Anterior cingulate cortex (tissue), 58 donors: Measurements from ENCODE around the gene USP2.

Experiments
- DNase-seq, 58 donors: peaks; one replicate each; lab custom pipeline; 2025; lab: John Stamatoyannopoulos, UW

The USP2 gene

DNA sequence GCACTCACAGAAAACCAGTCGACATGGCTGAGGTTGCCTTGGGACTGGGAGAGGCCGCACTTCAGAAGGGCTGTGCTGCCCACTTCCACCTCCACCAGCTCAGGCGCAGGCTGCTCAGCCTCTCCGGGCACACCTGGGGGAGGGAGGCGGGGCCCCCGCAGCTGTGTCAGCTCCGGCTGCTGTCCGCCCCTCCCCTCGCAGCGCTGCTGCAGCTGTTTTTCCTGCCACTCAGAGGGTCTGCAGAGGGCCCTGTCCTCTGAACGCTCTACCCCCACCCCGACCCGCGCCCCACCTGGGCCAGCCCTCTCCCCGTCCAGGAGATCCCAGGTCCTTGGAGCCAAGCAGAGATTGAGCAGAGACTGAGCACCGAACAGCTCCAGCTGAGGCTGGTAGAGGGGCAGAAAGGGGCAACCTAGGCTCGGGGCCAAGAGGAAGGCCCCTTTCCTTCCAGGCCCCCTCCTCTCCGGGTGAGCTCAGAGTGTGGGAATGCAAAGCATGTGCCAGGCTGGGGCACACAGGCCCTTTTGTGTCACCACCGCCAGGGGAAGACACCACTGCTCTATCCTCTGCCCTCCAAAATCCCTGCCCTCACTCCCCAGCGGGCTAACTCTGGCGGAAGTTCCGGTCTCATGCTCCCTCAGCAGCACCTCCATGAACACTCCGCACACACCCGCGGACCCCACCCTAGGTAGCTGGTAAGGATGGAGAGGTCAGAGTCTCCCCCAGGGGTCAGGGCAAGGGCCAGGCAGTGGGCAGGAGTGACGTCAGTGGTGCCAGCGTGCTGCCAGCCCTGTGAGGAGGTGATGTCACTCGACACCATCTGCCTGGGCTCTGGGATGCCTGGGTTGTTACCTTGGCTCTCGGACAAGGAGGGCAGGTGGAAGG lies 66.1 kb downstream of the USP2 start:
- peak in 32 of 58 donors; percentile 40 to 88 (median 72) for DNase-seq

DNA sequence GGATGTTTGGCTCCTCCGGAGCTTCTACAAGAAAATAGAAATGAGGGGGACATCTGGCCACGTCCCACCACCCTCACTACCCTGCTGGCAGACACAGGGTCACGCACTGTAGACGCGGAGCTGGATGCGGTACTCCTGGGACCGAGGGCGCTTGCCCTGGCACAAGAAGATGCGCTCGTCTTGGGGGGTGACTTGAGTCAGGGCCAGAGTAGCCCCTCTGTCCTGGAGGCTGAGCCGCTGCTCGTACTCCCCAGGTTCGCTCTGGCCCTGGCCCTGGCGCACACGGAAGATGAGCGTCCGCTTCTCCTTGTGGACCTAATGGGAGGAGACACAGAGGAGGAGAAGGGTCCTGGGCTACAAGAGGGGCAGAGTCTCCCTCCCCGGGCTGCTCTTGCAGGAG lies 66.8 kb downstream of the USP2 start:
- no peak for DNase-seq

DNA sequence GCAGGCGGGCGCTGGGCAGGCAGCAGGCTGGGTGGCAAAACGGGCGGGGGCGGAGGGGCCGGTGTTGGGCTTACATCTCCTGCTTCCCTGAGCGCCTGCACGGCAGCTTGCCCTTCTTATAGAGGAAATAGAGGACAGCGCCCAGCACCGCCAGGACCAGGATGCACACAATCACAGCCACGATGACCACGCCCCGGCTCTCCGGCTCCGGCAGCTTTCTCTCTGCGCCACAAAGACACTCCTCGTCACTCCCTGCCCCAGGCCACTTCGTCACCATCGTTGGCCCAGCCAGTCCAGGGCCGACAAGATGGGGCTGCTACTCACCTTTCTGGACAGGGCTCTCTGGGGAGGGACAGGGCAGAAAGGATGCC lies 70.8 kb downstream of the USP2 start:
- no peak for DNase-seq

DNA sequence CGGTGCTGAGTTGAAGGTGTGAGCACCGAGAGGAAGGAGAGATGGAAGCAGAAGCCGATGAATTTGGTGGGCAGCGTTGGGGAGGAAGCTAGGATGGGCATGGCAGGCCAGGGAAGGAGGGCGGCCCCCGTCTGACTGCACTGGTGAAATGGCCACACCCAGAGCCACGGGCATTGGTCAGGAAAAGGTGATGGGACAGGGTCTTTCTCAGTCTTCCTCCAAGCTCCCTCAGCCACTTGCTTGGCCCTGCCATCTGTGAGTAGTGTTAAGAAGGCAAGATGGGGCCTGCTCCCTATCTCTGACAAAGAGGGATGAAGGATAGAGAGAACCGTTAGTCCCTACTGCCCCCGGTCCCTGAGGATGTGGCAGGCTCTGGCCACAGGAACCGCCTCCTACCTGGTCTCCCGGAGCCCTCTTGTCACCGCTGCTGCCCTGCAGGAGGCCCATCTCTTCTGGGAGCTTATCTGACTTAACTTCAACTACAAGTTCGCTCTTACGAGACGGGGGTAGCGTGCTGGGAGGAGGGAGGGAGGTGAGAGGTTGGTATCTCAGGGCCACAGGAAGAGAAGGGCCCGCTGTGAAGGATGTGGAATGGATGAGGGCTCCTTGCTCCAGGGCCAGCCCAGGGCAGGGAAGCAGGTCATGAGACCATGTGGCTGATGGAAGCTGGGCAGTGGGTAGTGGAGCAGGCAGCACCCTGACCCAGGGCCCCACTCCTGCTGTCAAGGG lies 71.4 kb downstream of the USP2 start:
- no peak for DNase-seq

DNA sequence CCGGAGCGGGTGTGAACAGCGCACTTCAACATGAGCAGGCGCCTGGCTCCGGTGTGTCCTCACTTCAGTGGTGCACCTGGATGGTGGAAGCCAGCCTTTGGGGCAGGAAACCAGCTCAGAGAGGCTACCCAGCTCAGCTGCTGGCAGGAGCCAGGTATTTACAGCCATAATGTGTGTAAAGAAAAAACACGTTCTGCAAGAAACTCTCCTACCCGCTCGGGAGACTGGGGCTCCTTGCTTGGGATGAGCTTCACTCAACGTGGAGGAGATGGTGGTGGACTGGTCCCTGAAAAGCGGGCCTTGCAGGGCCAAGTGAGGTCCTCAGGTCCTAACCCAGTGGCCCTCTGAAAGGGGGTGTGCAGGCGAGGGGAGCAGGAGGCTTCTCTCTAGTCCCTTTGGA lies 72.1 kb downstream of the USP2 start:
- no peak for DNase-seq

DNA sequence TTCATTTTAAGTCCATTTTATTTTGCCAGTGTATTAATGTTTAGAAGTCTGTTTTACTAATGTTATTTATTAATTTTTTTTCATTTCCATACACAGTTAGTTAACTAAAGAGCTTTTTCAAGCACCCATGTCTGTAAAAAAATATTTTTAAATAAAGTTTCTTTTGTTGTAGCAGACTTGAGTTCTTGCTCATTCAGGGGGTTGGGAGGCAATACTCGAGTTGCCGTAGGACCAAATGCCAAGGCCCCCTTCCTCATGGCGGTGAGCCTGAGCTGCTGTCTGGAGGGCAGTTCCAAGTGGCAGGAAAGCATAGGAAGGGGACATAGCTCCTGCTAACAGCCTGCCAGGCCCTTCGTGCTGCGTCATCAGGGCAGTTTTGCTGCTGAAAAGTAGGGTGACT lies 73.5 kb downstream of the USP2 start:
- no peak for DNase-seq

DNA sequence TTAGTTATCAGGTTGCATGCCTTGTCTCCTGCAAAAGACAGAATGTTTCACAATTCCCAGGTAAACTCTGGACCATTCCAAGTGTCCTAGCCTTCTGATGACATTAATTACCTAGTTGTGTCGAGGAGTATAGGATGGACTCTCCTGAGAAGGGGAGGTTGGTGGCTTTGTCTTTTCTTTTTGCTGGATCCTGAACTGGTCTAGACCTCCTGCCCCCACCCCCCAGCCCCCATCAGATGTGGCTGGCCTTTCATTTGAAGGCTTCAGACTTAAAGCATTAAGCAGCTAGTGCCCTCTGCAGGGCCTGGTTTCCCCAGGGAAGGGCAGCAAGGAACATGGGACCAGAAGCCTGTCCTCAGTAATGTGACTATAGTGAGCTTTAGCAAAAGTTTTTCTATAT lies 74.3 kb downstream of the USP2 start:
- DNase-seq: peak in 2 of 58 donors; percentile 4 to 9

DNA sequence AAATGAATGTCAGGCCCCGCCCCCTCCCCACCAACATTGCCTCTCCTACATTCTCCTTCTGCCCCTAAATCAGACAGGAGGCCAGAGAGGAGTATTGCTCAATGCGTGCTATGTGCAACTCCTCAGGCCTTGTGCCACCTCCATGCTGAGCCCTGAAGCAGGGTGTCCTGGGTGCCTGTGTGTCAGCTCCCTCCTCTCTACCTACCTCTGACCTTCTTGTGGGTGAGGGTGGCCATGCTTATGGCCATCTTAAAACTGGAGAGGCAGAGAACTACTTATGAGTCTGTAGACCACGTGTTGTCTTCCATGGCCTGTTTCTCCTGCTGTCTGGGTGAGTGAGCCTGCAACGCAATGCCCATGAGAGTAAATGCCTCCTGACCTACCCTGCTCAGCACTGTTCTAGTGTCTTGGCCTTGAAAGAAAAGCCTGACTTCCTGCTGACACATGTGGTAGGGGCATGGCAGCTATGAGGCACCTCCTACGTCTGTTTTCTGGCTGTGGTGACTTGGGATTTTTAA lies 75.1 kb downstream of the USP2 start:
- DNase-seq: no peak

DNA sequence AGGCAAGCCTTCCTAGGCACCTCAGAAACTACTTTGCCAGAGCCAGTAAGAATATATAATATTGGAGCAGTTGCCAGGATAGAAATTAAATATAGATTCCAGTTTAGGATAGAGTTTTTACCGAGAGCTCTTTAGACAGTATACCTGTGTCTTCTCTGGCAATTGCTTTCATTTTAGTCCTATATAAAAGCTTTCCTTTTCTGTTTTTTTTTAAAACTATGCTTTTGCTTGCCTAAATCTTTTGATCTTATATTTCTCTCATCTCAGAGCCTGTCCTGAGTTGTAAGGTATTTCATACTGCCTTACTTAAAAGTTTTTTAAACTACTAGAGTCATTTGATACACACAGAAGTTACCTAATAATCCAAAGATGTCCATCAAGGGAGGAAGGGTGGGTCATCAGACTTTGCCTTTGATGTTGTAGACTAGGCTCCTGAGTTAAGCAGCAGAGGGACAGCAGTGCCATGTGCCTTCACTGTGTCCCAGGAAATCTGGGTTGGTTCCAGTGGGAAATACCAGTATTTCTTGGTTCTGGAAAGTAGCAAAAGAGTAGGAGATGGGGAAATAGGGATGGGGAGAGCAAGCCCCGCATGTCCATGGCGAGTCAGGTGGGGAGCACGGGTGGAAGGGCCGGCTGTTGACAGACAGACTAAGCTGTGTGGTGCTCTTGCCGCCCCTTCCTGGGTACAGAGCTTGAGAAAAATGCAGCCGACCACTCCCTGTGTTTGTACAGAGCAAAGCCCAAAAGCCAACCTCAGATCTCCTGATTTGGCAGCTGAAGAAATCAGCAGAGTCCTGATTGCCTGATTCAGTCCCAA lies 75.7 kb downstream of the USP2 start:
- no peak for DNase-seq
